ENCODE results near the gene SH3YL1. TPM values are rescaled to one million over a fixed set of nuclear protein-coding genes. Genes with fewer than 3 reads are reported as not detected.
A peak's percentile ranks its signal among the peaks of the same experiment; 100 is the strongest.

The SH3YL1 gene
- polyA plus RNA-seq, 12 donors = 28.2 to 66.8 (median 39.0) TPM; not detected in 1

DNA sequence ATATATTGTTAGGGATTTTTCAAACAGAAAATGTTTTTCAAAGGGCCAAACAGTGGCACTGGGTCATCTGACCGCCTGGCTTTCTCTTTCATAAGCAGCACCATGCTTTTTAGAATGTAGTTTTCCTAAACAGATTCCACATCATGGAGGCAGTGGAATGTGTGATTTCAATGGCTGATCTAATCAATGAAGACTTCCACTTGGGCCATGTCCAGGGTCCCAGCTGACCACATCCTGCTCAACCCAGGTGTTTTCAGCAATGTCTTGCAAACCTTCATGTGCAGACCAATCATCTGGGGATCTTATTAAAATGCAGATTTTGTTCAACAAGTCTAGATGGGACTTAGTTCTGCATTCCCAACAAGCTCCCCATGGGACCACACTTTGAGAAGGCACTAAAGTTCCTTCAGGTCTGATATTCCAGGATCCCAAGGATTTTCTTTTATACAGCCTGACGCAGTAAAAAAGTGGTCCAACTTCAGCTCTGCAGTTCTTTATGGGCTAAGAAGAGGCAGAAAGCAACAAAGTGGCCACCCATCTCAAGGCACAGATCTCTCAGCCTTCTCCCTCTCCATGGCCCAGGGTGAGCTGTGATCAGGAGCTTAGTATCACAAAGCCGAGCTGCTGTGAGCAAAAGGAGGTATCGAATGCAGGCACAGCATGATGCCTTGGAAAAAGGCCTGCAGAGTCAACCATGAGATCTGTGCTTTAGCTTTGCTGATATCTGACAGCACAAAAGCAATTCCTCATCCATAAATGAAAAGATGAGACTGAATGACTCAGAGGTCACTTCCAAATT, 20.4 kb upstream of the SH3YL1 start:
- no peak for DNase-seq

DNA sequence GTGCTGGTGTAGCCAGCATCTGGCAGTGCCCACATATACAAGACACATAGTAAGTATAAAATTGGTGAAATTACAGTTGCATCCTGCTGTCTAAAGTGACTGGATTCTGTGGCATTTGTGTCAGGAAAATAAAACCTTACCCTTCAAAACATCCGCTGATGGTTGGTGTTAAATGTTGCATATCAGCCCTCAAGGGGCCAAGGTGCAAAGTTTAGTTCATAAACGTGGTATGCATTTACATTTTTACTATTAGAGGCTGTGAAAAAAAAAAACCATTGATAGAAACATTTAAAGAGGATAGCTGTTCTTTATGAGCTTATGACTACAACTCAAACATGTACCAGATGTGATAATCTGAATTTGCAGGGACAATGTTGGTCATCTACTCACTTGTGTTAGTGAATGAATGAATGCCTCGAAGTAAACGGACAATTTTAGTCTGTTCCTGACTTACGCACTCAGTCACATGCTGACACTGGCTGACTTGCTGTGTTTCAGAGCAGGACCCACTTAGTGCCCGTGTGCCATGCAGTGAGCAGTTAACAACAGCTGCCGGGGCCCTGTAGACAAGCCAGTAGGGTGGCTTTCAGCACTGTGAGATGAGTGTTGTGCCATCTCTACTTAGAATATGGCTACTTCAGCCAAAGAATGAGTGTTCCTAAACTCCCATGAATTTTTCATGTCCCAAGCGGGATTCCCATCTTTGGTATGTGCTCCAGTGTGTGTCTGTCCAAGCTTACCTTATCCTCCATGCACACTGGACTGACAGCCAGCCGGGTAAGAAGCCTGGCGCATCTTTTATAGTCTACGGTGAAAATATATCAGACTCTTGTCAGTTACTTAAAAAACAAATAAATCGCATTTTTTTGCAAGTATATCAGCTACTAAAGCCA, 18.8 kb upstream of the SH3YL1 start:
- no peak for DNase-seq

DNA sequence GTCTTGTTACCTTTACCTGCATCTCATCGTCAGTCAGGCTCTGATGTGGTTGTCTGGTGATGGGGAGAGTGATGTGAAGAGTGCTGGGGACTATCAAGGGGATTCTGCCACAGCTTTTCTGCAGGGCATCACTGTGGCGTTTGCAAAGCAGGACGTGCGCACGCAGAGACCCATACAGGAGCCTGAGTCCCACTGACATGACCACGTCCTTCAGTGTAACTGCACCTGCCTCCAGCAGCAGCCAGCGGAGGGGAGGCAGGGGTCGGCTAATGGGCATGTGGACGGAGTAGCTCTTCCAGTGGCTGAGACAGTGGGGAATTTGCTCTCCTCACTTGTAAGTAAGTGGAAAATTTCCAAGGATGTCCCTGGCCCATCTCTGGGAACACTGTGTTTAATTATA, 17.5 kb upstream of the SH3YL1 start:
- DNase-seq = no peak

DNA sequence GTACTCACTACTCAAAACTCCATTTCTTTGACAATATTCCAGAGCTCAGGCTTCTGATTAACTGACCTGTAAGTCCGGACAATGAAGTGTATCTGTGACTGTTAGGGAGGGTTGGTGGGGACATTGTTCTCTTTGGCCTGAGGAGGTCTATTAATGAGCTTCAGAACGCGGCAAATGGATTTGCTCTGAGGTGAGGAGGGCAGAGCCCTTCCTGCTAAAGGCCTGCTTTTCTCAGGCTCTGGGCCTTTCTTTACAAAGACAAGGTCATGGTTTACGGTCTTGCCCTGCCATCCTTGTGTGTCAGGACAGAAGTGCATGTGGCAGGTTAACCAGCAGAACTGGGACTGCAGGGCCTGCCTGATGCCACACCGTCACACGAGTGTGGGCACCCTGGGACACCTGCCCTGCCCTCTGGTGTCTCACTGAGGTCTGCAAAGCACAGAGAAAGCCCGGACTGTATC, 16.8 kb upstream of the SH3YL1 start:
- no peak for DNase-seq

DNA sequence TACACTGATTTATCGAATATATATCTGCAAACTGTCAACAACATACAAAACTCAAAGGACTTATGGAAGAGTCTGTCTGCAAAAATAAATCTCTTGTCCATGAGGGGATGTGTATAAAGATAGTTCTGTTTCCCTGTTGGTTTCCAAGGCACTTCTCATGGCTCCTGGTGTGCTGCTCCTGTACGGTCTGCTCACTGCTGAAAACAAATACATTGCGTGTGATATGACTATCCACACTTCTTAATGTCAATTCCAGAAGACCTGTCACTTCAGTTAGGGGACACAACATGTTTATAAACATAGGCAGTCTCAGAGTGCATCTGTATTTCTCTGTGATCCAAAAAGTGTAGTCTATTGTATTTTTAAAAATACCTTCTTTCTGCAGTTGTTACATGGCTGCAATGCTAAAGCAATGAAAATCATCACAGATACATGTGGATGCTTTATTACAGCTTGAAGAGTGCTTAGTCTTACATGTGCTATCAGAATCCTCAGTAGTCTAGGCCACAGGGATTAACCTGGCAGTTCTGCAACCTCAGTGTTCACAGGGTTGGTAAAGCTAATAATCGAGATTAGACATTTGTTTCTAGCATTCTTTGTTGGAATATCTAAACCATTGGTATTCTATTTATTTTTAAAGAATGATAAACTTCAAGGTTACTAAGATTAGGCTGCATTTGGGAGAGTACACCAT, 16.3 kb upstream of the SH3YL1 start:
- no peak for DNase-seq

DNA sequence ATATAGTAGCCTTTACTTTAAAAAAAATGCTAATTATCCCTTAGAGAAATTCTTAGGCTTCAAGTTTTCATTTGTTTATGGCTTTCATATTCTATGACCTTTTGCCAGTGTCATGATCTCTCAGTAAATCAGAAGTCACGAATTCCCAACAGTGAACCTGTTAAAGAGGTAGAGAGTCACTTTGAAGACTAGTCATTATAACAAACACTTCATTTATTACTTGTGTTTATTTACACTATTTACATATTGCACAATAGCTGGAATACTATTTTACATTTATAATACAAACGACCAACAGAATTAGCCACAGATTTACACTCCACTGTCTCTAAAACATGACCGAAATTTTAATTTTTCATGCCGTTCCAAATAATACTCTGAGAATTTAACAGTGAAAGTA, 15.5 kb upstream of the SH3YL1 start:
- no peak for DNase-seq

DNA sequence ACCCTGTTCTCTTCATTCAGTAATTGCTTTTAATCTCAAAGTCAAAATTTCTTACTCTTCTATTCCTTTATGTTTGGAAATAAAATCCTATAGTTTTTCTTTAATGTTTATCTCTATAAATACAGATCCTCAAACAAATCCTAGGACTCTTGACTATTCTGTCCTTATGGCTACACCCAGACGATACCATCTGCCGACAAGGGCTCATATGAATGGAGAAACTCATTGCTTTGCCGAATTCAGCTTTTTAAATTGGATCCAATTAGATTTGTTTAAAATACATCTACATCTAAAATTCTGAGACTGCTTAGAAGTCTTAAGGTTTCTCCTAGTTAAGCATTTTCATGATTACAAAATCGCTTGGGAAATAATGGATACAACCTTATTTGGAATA, 15.1 kb upstream of the SH3YL1 start:
- DNase-seq = no peak

DNA sequence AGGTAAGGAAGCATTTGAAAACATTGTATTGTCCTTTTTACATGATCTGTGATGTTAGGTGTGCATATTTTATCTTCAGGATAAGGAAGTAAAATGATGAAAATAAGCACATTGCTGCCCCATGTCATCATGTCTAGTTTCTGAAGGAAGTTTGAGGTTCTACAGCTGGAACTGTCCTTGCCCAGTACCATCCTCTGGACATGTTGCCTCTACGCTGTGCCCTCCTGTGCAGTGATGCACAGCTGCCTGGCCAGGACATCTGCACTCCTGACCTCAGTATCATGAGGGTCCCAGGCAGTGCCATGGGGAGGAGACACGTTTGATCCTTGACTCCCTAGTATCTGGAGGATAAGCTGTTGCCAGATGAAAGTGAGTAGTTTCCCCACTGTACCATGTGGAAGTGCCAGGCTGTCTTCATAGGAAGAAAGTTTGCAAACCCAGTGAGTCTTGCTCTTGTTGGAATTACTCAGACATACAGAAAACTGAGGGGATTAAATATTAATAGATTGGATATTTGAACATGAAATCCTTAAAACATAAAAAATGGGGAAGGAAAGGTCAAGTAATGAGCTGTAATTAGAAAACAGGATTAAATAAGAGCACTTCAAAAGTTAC, 14.6 kb upstream of the SH3YL1 start:
- DNase-seq = no peak

DNA sequence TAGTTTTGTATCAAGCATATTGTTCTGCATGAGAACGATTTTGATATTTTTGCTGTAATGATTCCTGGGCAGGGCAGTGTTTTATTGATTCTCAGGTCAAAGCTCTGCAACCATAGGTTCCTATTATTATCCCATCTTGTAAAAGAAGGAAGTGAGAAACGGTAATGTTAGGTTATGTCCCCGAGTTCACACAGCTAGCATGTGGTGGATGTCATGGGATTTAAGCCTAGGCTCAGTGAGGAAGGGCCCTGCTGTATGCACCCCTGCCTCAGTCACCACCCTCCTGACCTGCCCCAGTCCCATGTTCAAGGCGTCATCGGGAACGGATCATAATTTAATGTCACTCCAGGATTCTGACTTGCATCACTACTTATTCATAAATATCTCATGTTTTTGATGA, 11.6 kb upstream of the SH3YL1 start:
- no peak for DNase-seq

DNA sequence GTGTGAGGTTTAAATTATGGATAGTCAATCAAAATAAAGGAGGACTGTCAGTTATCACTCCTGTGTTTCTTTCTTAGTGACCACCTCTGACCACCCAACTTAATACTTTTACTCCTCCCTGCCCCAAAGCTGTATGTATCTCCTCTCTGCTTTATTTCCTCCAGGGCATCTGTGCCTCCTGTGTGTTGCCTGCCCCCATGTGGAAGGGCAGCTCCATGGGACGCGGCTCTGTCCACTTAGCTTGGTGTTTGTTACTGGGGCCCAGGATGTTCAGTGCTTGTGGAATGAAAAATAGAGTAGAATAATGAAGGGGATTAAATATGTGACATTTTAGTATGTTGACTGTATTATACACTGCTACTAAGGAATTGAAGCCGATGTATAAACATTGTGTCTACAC, 10.7 kb upstream of the SH3YL1 start:
- no peak for DNase-seq

DNA sequence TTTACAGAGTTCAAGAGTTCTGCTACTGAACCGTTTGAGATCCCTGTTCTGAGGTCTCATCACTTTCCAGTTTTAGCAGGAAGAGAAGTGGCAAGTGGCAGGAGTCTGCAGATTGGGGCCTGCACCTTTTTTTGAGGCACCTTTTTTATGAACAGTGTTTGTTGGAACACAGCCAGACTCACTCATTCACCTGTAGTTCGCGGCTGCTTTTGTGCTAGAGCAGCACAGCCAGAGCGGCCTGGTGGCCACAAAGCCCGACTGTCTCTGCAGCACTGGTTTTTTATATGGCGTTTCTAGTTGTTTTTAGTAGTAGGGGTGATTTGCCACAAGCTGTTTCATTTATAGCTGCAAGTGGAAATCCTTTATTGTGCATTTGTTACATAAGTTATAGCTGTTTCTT, 9.5 kb upstream of the SH3YL1 start:
- DNase-seq = no peak

DNA sequence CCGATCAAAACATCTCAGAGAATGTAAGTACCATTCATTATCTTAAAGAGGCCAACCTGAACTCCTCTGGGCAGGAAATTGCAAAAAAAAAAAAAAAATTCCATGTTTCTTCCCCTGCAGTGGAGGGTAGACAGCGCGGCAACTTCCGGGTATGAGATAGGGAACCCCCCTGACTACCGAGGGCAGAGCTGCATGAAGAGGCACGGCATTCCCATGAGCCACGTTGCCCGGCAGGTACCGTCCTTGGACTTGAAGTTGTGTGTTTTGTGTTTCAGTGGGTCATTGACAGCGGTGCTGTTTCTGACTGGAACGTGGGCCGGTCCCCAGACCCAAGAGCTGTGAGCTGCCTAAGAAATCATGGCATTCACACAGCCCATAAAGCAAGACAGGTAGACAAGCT, 8.1 kb upstream of the SH3YL1 start:
- no peak for DNase-seq

DNA sequence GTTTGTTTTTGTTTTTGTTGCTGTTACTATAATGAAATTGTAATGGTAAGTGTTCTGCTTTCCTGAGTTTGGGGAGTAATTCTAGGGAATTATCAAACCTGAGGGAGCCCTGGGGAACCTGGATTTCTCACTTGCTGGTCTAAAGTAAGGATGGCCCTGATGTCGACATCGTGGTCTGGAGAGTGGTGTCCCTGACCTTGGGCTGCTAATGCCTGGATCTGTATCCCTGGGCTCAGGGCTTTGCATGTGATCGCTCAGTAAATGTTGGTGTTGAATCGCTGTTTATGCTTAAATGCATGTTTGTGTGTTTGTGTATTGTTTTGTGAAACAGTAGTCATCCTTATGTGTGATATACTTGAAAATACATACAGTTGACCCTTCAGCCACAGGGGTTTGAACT, 7.0 kb upstream of the SH3YL1 start:
- DNase-seq = no peak

DNA sequence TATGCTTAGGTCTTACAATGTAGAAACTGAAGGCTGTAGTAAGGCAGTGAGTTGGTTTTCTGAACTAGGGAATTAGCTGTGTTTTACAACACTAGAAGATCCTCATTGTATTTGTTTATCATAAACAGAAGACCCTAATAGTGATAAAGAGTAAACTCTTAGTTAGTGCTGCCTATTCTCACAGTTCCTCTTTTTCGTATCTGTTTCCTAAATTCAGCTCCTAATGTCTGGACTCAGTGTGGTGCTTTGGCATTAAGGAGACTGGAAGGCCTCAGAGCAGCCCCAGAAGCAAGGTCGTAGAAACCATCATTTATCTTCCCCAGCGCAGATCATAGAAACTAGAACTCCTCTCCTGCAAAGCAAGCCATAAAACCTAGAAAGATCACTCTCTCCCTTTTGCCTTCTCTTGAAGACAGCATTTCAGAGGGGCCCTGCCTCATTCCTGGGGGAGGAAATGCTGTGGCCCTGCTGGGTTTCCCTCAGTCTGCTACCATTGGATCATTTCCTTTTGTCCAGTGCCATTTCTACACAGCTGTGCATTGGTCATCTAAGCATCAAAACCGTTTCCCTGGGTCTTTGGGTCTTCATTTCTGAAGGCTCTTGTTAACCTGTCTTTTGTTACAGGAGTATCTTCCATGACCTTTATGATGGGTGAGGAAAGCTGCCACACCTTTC, 5.7 kb upstream of the SH3YL1 start:
- DNase-seq = no peak

DNA sequence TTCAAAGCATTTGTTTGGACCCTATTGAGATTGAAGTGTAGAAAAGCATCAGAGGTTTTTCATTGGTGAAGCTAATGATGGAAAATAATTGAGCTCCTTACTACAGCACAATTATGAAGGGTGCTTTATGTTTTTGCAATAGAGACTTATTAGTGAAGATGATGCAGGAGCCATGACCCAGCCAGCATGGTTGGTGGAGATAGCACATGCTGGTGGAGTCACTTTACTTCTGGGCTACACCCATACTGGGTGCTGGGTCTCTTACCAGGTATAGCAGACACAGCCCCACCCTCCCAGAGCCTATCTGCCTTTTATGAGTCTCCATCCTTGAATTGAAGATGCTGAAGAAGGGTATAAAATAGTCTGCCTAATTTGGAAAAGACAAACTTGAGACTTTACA, 4.5 kb upstream of the SH3YL1 start:
- DNase-seq = no peak

DNA sequence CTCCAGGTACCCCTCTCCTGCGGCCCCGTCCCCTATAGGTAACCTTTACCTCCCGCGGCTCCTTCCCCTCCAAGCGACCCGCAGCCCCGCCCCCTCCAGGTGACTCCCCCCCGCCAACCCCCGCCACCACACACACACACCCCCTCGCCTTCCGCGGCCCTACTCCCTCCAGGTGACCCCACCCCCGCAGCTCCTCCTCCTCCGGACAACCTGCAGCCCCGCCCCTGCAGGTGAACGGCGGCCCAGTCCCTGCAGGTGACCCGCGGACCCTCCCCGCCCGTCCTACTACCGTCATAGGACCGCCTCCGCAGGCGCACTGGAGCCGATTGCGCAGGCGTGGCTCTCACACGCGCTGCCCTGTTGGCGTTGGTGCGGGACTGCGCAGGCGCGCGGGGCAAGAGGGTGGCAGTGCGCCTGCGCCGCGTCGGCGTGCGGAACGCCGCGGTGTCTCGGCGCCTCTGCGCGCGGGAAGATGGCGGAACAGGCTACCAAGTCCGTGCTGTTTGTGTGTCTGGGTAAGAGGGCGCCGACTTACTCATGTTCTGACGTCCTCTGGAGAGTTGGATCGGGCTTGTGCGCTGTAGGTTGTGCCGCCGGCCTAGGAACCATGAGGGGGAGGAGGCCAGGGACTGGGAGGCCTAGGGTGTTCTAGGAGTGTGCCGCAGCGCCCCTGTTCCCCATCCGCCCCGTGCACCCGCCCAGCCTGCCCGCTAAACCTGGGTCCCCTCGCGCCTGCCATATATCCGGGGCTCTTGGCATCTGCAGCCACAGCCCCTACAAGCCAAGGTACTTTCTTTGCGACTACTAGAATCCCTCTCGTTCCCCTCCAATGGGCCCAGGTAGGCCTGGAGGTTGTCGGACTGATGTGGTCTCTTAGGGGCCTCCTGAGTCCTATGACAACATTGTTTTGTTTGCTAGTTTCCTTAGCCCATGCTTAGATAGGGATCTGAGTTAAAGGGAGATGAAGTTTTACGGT, 949 bp upstream of the SH3YL1 start, which contains the start of gene ACP1:
Gene ACP1, plus strand, starts transcription at position 455 of the 976 bp plus-strand sequence. Its CDS starts 18 bp downstream, at position 473.
- peak; percentile 96 for DNase-seq

DNA sequence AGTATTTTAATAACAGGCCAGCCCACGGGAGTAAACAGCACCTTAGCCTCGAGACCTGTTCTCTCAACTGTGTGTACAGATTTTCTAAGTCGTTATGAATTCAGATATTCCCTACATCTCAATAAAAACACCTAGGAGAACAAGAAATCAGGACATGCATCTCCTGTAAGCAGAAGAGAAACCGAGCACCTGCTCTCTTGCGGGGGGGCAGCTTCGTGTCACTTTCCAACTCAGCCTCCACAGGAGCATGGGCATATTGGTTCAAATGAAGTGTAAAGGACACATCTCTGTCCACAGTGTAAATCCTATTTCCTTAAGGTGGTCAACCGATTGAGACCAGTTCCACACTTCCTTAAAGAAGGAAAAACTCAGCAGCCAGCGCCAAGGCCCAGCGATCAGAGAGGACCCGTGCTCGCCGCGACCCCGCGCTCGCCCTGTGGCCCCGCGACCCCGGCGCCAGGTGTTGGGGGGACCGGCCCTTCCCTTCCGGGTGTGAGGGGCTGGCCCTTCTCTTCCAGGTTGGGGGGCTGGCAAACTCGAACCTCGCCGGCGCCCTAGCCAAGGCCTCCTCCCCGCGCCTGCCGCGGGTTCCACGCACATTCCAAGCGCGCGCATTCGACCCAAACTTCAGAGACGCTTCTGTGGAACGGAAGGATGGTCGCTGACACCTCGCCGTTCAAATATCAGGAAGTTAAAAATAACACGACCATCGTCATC, 652 bp downstream of the SH3YL1 start:
- DNase-seq = no peak

DNA sequence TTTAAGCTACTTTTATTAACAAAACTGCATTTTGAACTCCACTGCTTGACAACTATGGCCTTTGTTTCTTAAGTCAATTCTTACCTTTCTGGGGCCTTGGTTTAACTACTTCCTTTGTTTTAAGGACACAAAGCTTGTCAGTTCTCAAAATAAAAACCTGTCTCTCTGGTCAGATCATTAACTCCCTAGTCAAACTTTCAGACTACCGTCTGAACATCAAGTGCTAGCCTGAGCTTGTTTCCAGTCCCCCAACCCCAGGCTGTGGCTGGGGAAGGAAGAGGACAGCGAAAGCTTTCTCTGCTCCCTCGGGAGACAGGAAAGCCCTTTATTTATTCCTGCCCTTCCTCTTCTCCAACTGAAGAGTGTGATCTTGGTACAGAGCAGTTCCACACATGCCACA, 1.7 kb downstream of the SH3YL1 start:
- no peak for DNase-seq

DNA sequence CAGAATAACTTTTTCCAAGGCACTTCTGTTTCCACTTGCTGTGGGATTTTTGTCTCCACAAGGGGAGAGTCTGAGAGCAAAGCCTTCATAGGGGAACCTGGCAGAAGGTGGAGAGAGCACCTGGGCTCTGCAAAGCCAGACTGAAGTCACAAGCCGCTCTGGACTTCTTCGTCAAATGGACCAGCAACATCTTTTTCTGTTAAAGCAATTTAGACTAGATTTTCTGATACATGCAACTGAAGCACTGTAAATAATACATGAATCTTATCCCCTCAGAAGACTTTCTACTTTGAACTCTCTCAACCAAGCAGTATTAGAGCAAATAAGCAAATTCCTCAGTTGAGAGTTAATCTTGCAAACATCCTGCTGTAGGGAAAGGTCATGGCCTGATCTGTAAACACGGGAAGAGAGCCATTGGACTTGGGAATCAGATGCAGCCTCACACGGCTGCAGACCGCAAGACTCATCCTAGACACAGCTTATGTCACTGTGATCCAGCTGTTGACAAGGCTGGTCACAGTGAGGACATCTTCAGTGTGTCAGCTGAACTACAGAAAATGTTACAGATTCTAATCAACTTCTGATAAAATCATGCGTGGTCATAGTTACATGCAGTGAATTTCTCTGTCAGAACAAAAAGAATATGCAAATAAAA, 3.2 kb downstream of the SH3YL1 start:
- DNase-seq = no peak

Data from muscle of arm (tissue), 12 donors.